NB4 (cell line): ENCODE results near the gene UTS2R.

Source experiments
- DNase-seq: peaks from one replicate; pipeline ENCODE4 v3.0.0; 2010; ENCODE audit warnings: low read depth
- H3K4me3 ChIP-seq: one replicate; pipeline ENCODE4 v1.5.1; 2011; ENCODE audit warnings: mild to moderate bottlenecking, low read depth, low read length, moderate library complexity
- CTCF ChIP-seq: IDR thresholded peaks from one replicate; pipeline ENCODE4 v1.5.1; 2012; ENCODE audit warnings: low read depth, low read length
- MAX ChIP-seq: IDR thresholded peaks from 2 replicates; pipeline ENCODE4 v1.6.1; 2011; ENCODE audit warnings: low read depth, low read length
- MYC ChIP-seq: IDR thresholded peaks from 2 replicates; pipeline ENCODE4 v1.6.1; 2011; ENCODE audit warnings: low read depth, low read length
- POLR2A ChIP-seq: IDR thresholded peaks from 2 replicates; pipeline ENCODE4 v1.6.1; 2011; ENCODE audit warnings: mild to moderate bottlenecking; ENCODE audit not compliant: insufficient read length; ENCODE audit errors: extremely low read depth

UTS2R gene

GRCh38 chr17:82388223-82388921 lies 16.8 kb downstream of the UTS2R start:
- no peak for DNase-seq
- H3K4me3 ChIP-seq, result no peak overlapping the region
- no peak for TF ChIP-seq MAX
- TF ChIP-seq CTCF, result no peak
- TF ChIP-seq POLR2A, result no peak
- TF ChIP-seq MYC, result no peak

GRCh38 chr17:82388922-82389283 lies 17.3 kb downstream of the UTS2R start:
- TF ChIP-seq MYC (0 out of 2 replicates have a peak, but pooled peaks have one; percentile 26), CTCF (no peak)

GRCh38 chr17:82389379-82389778 lies 17.8 kb downstream of the UTS2R start:
- no peak for DNase-seq
- no peak for TF ChIP-seq MYC
- TF ChIP-seq POLR2A, result no peak
- TF ChIP-seq MAX, result no peak
- no peak for TF ChIP-seq CTCF

More at GRCh38 chr17:82388922-82389283, 17.3 kb downstream of the UTS2R start:
- DNase-seq, result peak; percentile 31
- H3K4me3 ChIP-seq, result no peak overlapping the region

GRCh38 chr17:82390015-82390859 lies 18.7 kb downstream of the UTS2R start:
- no peak overlapping the region for H3K4me3 ChIP-seq
- TF ChIP-seq CTCF, result no peak
- no peak for TF ChIP-seq MYC
- TF ChIP-seq POLR2A, result no peak
- no peak for TF ChIP-seq MAX
- DNase-seq, result no peak

More at GRCh38 chr17:82389379-82389778, 17.8 kb downstream of the UTS2R start:
- no peak overlapping the region for H3K4me3 ChIP-seq

- no peak for DNase-seq
- TF ChIP-seq MAX, result no peak
- H3K4me3 ChIP-seq, result no peak overlapping the region
These were observed 19.4 kb downstream of the UTS2R start for GRCh38 chr17:82390860-82391435.

GRCh38 chr17:82391496-82392066 lies 20.0 kb downstream of the UTS2R start:
- TF ChIP-seq MAX (no peak), MYC (no peak), POLR2A (no peak), CTCF (no peak)
- no peak for DNase-seq
- no peak overlapping the region for H3K4me3 ChIP-seq
